Measurements from ENCODE around the gene PPIB.

The PPIB gene

GRCh38 chr15:64162869-64163658 lies at the start of gene PPIB:
Gene PPIB, minus strand, starts transcription at chr15:64163022. Its CDS starts 36 bp downstream, at chr15:64162986.
- Histone ChIP-seq H3K27ac (ENCODE audit: low read length) (no peak within 1 kb of the TSS), H3K4me1 (ENCODE audit: control insufficient read depth, insufficient read depth, low read length) (no peaks in the 10 kb centered on the region), H3K4me3 (ENCODE audit: low read length) (peak within 1 kb of the TSS; percentile 75), H3K9me3 (ENCODE audit: control insufficient read depth, insufficient read depth, low read length) (no peaks in the 10 kb centered on the region), H3K27me3 (ENCODE audit: control insufficient read depth, insufficient read depth, low read length) (no peaks in the 10 kb centered on the region), H3K36me3 (ENCODE audit: control insufficient read depth, insufficient read depth, low read length) (peaks cover 22% of the 10 kb centered on the region)
- WGBS (ENCODE audit: insufficient coverage, insufficient read length): no CpG with 5 or more reads among the region's 69 CpGs
- DNase-seq (ENCODE audit: low read depth, low spot score): peak; percentile 80

GRCh38 chr15:64211696-64212095 lies 48.9 kb upstream of the PPIB start:
- Histone ChIP-seq H3K27me3 (ENCODE audit: control insufficient read depth, insufficient read depth, low read length) (no peaks in the 10 kb centered on the region), H3K9me3 (ENCODE audit: control insufficient read depth, insufficient read depth, low read length) (no peaks in the 10 kb centered on the region), H3K27ac (ENCODE audit: low read length) (no peak overlapping the region), H3K36me3 (ENCODE audit: control insufficient read depth, insufficient read depth, low read length) (no peaks in the 10 kb centered on the region), H3K4me3 (ENCODE audit: low read length) (no peak overlapping the region), H3K4me1 (ENCODE audit: control insufficient read depth, insufficient read depth, low read length) (no peaks in the 10 kb centered on the region)
- DNase-seq (ENCODE audit: low read depth, low spot score): no peak
- WGBS (ENCODE audit: insufficient coverage, insufficient read length): no CpG with 5 or more reads among the region's 2 CpGs

GRCh38 chr15:64210371-64210770 lies 47.5 kb upstream of the PPIB start:
- Histone ChIP-seq H3K27me3 (ENCODE audit: control insufficient read depth, insufficient read depth, low read length) (no peaks in the 10 kb centered on the region), H3K4me3 (ENCODE audit: low read length) (no peak overlapping the region), H3K36me3 (ENCODE audit: control insufficient read depth, insufficient read depth, low read length) (no peaks in the 10 kb centered on the region), H3K27ac (ENCODE audit: low read length) (no peak overlapping the region), H3K9me3 (ENCODE audit: control insufficient read depth, insufficient read depth, low read length) (no peaks in the 10 kb centered on the region), H3K4me1 (ENCODE audit: control insufficient read depth, insufficient read depth, low read length) (no peaks in the 10 kb centered on the region)
- DNase-seq (ENCODE audit: low read depth, low spot score): no peak
- no CpG with 5 or more reads among the region's 2 CpGs for WGBS (ENCODE audit: insufficient coverage, insufficient read length)

GRCh38 chr15:64209680-64210334 lies 47.0 kb upstream of the PPIB start:
- no peak for DNase-seq (ENCODE audit: low read depth, low spot score)
- no peak overlapping the region for H3K27ac ChIP-seq (ENCODE audit: low read length)
- no peak overlapping the region for H3K4me3 ChIP-seq (ENCODE audit: low read length)
- H3K36me3 ChIP-seq (ENCODE audit: control insufficient read depth, insufficient read depth, low read length): no peaks in the 10 kb centered on the region
- no CpG with 5 or more reads among the region's 3 CpGs for WGBS (ENCODE audit: insufficient coverage, insufficient read length)
- H3K9me3 ChIP-seq (ENCODE audit: control insufficient read depth, insufficient read depth, low read length): no peaks in the 10 kb centered on the region
- no peaks in the 10 kb centered on the region for H3K27me3 ChIP-seq (ENCODE audit: control insufficient read depth, insufficient read depth, low read length)
- H3K4me1 ChIP-seq (ENCODE audit: control insufficient read depth, insufficient read depth, low read length): no peaks in the 10 kb centered on the region

- no peak overlapping the region for H3K27ac ChIP-seq (ENCODE audit: low read length)
- DNase-seq (ENCODE audit: low read depth, low spot score): no peak
Observed at GRCh38 chr15:64205202-64205601, 42.4 kb upstream of the PPIB start.

GRCh38 chr15:64197425-64197824 lies 34.6 kb upstream of the PPIB start:
- H3K4me1 ChIP-seq (ENCODE audit: control insufficient read depth, insufficient read depth, low read length): no peaks in the 10 kb centered on the region
- no peak overlapping the region for H3K27ac ChIP-seq (ENCODE audit: low read length)
- DNase-seq (ENCODE audit: low read depth, low spot score): no peak
- H3K4me3 ChIP-seq (ENCODE audit: low read length): no peak overlapping the region
- H3K36me3 ChIP-seq (ENCODE audit: control insufficient read depth, insufficient read depth, low read length): no peaks in the 10 kb centered on the region
- WGBS (ENCODE audit: insufficient coverage, insufficient read length): no CpG with 5 or more reads among the region's 1 CpG
- no peaks in the 10 kb centered on the region for H3K27me3 ChIP-seq (ENCODE audit: control insufficient read depth, insufficient read depth, low read length)
- H3K9me3 ChIP-seq (ENCODE audit: control insufficient read depth, insufficient read depth, low read length): no peaks in the 10 kb centered on the region

More at GRCh38 chr15:64205202-64205601, 42.4 kb upstream of the PPIB start:
- Histone ChIP-seq H3K4me3 (ENCODE audit: low read length) (no peak overlapping the region), H3K4me1 (ENCODE audit: control insufficient read depth, insufficient read depth, low read length) (no peaks in the 10 kb centered on the region), H3K27me3 (ENCODE audit: control insufficient read depth, insufficient read depth, low read length) (no peaks in the 10 kb centered on the region), H3K9me3 (ENCODE audit: control insufficient read depth, insufficient read depth, low read length) (no peaks in the 10 kb centered on the region), H3K36me3 (ENCODE audit: control insufficient read depth, insufficient read depth, low read length) (no peaks in the 10 kb centered on the region)

- Histone ChIP-seq H3K9me3 (ENCODE audit: control insufficient read depth, insufficient read depth, low read length) (no peaks in the 10 kb centered on the region), H3K4me1 (ENCODE audit: control insufficient read depth, insufficient read depth, low read length) (no peaks in the 10 kb centered on the region), H3K36me3 (ENCODE audit: control insufficient read depth, insufficient read depth, low read length) (no peaks in the 10 kb centered on the region), H3K4me3 (ENCODE audit: low read length) (no peak overlapping the region; the same call in 1 of the 2 replicates), H3K27ac (ENCODE audit: low read length) (no peak overlapping the region), H3K27me3 (ENCODE audit: control insufficient read depth, insufficient read depth, low read length) (no peaks in the 10 kb centered on the region)
- WGBS (ENCODE audit: insufficient coverage, insufficient read length): no CpG with 5 or more reads among the region's 6 CpGs
- no peak for DNase-seq (ENCODE audit: low read depth, low spot score)
Observed at GRCh38 chr15:64193971-64194370, 31.1 kb upstream of the PPIB start.

- H3K36me3 ChIP-seq (ENCODE audit: control insufficient read depth, insufficient read depth, low read length): no peaks in the 10 kb centered on the region
- H3K9me3 ChIP-seq (ENCODE audit: control insufficient read depth, insufficient read depth, low read length): no peaks in the 10 kb centered on the region
- no peaks in the 10 kb centered on the region for H3K27me3 ChIP-seq (ENCODE audit: control insufficient read depth, insufficient read depth, low read length)
- no CpG with 5 or more reads among the region's 5 CpGs for WGBS (ENCODE audit: insufficient coverage, insufficient read length)
- no peak for DNase-seq (ENCODE audit: low read depth, low spot score)
- no peaks in the 10 kb centered on the region for H3K4me1 ChIP-seq (ENCODE audit: control insufficient read depth, insufficient read depth, low read length)
- H3K4me3 ChIP-seq (ENCODE audit: low read length): no peak overlapping the region
- H3K27ac ChIP-seq (ENCODE audit: low read length): no peak overlapping the region
Observed at GRCh38 chr15:64191971-64192830, 29.4 kb upstream of the PPIB start.

- no peak for DNase-seq (ENCODE audit: low read depth, low spot score)
- Histone ChIP-seq H3K4me3 (ENCODE audit: low read length) (no peak overlapping the region), H3K36me3 (ENCODE audit: control insufficient read depth, insufficient read depth, low read length) (no peaks in the 10 kb centered on the region), H3K4me1 (ENCODE audit: control insufficient read depth, insufficient read depth, low read length) (no peaks in the 10 kb centered on the region), H3K27ac (ENCODE audit: low read length) (no peak overlapping the region), H3K27me3 (ENCODE audit: control insufficient read depth, insufficient read depth, low read length) (no peaks in the 10 kb centered on the region), H3K9me3 (ENCODE audit: control insufficient read depth, insufficient read depth, low read length) (no peaks in the 10 kb centered on the region)
- no CpG with 5 or more reads among the region's 2 CpGs for WGBS (ENCODE audit: insufficient coverage, insufficient read length)
Observed at GRCh38 chr15:64187396-64188191, 24.8 kb upstream of the PPIB start.

Measured in iPS DF 6.9 (cell line).